Activated CD4-positive, alpha-beta T cell treated with anti-CD3 and anti-CD28 coated beads, Interleukin-2, amount 50 U/mL, for 16 hours (primary cell): ENCODE measurements around the gene VWA3A.

Experiments used
- DNase-seq: peaks from one replicate; pipeline ENCODE4 v3.0.0-alpha.2; 2020

The VWA3A gene

GRCh38 chr16:22206013-22206841 is 113.9 kb downstream of the VWA3A start, which contains the start of gene EEF2K:
Gene EEF2K (plus strand): TSS chr16:22206278. CDS start chr16:22225730, 19,452 bp downstream.
- peak; percentile 91 for DNase-seq
